K562 (cell line): ENCODE results near the gene ECSCR. TPM values are rescaled to one million over a fixed set of nuclear protein-coding genes. Genes with fewer than 3 reads are reported as not detected.
"Not testable (repeated sequence)": the region's sequence is repeated elsewhere in the genome, so short reads cannot be mapped to it uniquely, and the experiment has no call there.

ENCODE experiments used
- CHAMP1 ChIP-seq: fragments of 450-650 bp; IDR thresholded peaks from 2 replicates; pipeline ENCODE4 v1.6.1; 2016; ENCODE audit warnings: mild to moderate bottlenecking
- E2F1 ChIP-seq: sonication (generic); formaldehyde crosslinking; IDR thresholded peaks from 2 replicates; pipeline ENCODE4 v1.8.1; 2023; ENCODE audit warnings: mild to moderate bottlenecking, missing genetic modification reagents, moderate library complexity
- FOXM1 ChIP-seq, 2 experiments: fragments of 450-650 bp in 1 of 2; sonication (generic) in 1 of 2; formaldehyde crosslinking in 1 of 2; IDR thresholded peaks; 2 replicates each; pipeline versions ENCODE4 v1.6.1 to v1.9.0; 2017 to 2022; ENCODE audit warnings: low read depth in 2 of 2, mild to moderate bottlenecking in 2 of 2, missing genetic modification reagents in 1 of 2, moderate library complexity in 1 of 2
- MNT ChIP-seq, 2 experiments: fragments of 450-650 bp; conservative IDR thresholded peaks; 2 replicates each; pipeline ENCODE4 v1.6.1; 2017; ENCODE audit warnings: mild to moderate bottlenecking in 2 of 2, moderate library complexity in 2 of 2
- NONO ChIP-seq, 2 experiments: fragments of 200-400 bp in 1 of 2; fragments of 450-650 bp in 1 of 2; formaldehyde crosslinking in 1 of 2; IDR thresholded peaks; 2 replicates each; pipeline ENCODE4 v1.6.1; 2017; ENCODE audit warnings: low read depth in 2 of 2, mild to moderate bottlenecking in 2 of 2, moderate library complexity in 2 of 2, low read length in 1 of 2
- POLR2B ChIP-seq: fragments of 450-650 bp; IDR thresholded peaks from 2 replicates; pipeline ENCODE4 v1.6.1; 2018; ENCODE audit warnings: low read depth; ENCODE audit not compliant: partially characterized antibody
- POLR2H ChIP-seq: IDR thresholded peaks from 2 replicates; pipeline ENCODE4 v1.6.1; 2016; ENCODE audit warnings: missing genetic modification characterization, low read depth, mild to moderate bottlenecking, control low read depth, missing compliant biosample characterization, moderate library complexity
- RERE ChIP-seq: sonication (generic); formaldehyde crosslinking; IDR thresholded peaks from 2 replicates; pipeline ENCODE4 v1.8.0; 2023; ENCODE audit warnings: missing genetic modification reagents, mild to moderate bottlenecking, borderline replicate concordance
- TEAD1 ChIP-seq, 2 experiments: fragments of 450-650 bp in 1 of 2; sonication (generic) in 1 of 2; formaldehyde crosslinking; IDR thresholded peaks; 2 replicates each; pipeline versions ENCODE4 v1.4.0 to v1.8.0; 2020 to 2022; ENCODE audit warnings: mild to moderate bottlenecking in 2 of 2, missing genetic modification reagents in 1 of 2
- polyA plus RNA-seq, 8 experiments: library from polyadenylated mRNA; depleted of rRNA in 4 of 8; stranded (reverse) in 5 of 8; unstranded in 3 of 8; fragments of >200 nt; fragmentation: Nextera tagmentation in 2 of 8; fragmentation: Illumina TruSeq in 1 of 8; extraction: Ambion mirVana in 2 of 8; extraction: Trizol in 1 of 8; gene quantifications; 2 replicates each; pipeline versions ENCODE4 v1.2.1 to v1.2.3, GENCODE V29; 2011 to 2014; ENCODE audit warnings: inconsistent platforms in 1 of 8, missing spikeins in 1 of 8
- total RNA-seq, 7 experiments: library from RNA; depleted of rRNA in 6 of 7; stranded (reverse); fragments of >200 nt in 6 of 7; fragmentation: Illumina TruSeq in 2 of 7; extraction: Trizol in 2 of 7; gene quantifications; 2 replicates each; pipeline versions ENCODE4 v1.2.1 to v1.2.3, GENCODE V29; 2011 to 2021; ENCODE audit warnings: low replicate concordance in 1 of 7

The ECSCR gene
- total and polyA plus RNA-seq, 9 of the 15 experiments (the other 6 are each of a cell fraction or from before 2014, with no cell fraction given), result 0.10 to 0.25 (median 0.13) TPM; not detected in 6

GRCh38 chr5:139503036-139503817, 40.7 kb upstream of the ECSCR start (continued):
- TF ChIP-seq CHAMP1 (peak; percentile 95), POLR2H (tag) (peak; percentile 74), MNT (conservative IDR thresholded peaks at IDR 0.05) (peak in 1 of 2 experiments; percentile 46; a peak in 1 of 4 replicates), POLR2B (peak; percentile 97), TEAD1 (CRISPR knock-in tag; IDR thresholded peaks at IDR 0.05) (peak; percentile 18 to 51; a peak in 2 of 4 replicates), NONO (IDR thresholded peaks at IDR 0.05; ENCODE audit: low read depth in 2 of 2, low read length in 1 of 2) (peak in 1 of 2 experiments; percentile 39; a peak in 1 of 4 replicates), RERE (0 out of 2 replicates have a peak, but pooled peaks have one; percentile 58), E2F1 (CRISPR knock-in tag) (peak; percentile 46; the same call in 1 of the 2 replicates), FOXM1 (IDR thresholded peaks at IDR 0.05; ENCODE audit: low read depth) (peak; percentile 57; the same call in 1 of the 2 replicates)
- not testable (repeated sequence) for TF ChIP-seq FOXM1 (CRISPR knock-in tag; IDR thresholded peaks at IDR 0.05; ENCODE audit: low read depth)
